COLO668 (cell line): ENCODE data around the gene GJA8.
"Not testable (repeated sequence)": the region's sequence is repeated elsewhere in the genome, so short reads cannot be mapped to it uniquely, and the experiment has no call there.

Source experiments
- DNase-seq: peaks from one replicate; lab custom pipeline; 2025; ENCODE audit not compliant: unreplicated experiment; lab: John Stamatoyannopoulos, UW

GJA8 gene

DNA sequence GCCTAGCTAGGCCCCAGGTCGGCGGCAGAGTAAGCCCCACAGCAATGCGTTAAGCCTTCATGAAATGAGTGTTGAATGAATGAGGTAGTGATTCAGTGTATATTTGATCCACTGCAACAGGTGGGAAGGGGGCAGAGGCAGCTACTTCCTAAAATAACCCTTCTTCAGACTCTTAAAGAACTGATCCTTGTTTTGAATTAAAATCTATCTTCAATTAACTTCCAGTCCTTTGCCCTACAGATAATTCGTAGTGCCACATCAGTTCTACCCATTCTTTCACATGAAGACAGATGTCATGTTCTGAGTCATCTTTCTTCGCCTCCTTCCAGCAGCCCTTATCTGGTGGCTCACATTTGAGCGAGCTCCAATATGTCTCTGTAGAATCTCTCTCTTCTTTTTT, 24.6 kb downstream of the GJA8 start:
- DNase-seq: not testable (repeated sequence)

DNA sequence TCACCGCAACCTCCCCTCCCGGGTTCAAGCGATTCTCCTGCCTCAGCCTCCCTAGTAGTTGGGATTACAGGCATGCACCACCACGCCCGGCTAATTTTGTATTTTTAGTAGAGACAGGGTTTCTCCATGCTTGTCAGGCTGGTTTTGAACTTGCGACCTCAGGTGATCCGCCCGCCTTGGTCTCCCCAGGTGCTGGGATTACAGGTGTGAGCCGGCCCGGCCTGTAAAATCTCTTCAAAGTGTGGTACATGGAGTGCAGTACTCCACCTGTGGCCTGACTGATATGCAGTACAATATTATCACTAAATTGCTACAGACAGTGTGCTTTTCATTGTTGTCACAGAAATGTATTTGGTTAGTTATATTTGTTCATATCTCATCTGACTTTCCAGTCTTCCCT, 25.1 kb downstream of the GJA8 start:
- DNase-seq: not testable (repeated sequence)

DNA sequence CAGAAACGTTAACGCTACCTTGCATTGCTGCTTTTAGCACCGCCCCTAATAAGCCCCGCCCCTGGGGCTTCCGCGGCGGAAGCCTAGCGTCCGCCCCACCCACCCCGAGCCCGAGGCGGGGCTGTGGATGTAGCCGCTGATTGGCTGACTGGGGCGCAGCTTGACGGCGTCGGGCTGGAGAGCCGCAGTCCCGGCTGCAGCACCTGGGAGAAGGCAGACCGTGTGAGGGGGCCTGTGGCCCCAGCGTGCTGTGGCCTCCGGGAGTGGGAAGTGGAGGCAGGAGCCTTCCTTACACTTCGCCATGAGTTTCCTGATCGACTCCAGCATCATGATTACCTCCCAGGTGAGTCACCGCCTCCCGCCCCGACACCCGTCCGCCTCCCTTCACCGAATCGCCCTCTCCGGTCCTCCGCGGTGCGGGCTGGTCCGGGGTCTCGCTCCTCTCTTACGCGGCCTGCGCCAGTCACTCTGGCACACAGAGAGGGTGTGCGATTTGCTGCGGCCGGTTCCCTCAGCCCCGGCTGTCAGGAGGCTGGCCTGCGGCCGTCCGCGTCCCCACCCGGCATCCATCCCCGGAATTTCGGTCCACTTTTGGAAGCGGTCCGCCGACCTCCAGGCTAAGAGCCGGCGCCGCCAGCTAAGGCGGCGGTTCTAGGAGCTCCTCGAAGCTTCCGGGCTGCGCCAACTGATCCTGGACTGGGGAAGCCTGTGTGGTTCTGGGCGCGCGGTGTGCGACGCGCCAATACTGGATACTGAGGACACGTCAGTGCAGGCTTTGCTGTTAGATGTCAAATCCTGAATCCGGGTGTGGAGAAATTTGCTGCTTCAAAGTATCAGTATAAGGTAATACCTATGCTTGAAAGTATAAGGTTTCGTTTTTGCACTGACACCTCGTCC, 25.9 kb downstream of the GJA8 start, which contains the start of gene GPR89B:
Gene GPR89B (plus strand): TSS at position 185 of the 897 bp plus-strand sequence. CDS start 117 bp downstream, at position 302.
- DNase-seq: peak; percentile 94

DNA sequence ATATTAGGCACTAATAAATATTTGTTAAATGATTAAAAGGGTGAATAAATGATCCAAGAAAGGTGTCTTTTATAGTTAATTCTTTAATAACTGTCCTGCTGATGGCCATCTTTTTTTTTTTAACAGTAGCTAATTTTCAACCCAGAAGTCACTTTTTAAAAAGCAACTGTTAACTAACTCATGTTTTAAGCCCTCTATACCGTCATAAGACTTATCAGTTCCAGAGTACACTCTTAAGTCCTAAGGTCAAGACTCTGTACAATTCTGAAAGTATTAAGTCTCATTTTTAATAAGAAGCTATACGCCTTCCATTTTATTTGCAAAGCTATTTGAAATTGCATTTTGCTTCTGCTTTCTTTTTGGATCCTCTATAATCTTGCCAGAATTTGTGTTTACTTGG, 28.5 kb downstream of the GJA8 start:
- not testable (repeated sequence) for DNase-seq

DNA sequence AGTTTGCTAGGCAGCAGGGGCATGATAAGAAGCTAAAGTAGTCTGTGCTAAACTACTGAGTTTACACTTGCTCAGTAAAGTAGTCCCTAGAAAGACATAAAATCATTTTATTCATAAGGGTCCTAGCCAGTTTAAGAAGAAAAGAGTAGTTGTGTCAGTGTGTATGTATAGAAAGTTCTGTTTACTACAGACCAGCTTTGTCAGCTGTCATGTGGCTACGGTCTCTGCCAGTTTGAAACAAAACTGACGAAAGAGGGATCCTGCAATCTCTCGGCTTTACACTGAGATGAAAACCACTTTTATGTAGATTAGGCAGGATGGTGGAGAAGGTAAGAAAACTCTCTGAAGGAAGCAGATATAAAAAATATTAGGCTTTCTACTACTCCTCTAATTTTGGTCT, 32.7 kb downstream of the GJA8 start:
- DNase-seq: not testable (repeated sequence)

DNA sequence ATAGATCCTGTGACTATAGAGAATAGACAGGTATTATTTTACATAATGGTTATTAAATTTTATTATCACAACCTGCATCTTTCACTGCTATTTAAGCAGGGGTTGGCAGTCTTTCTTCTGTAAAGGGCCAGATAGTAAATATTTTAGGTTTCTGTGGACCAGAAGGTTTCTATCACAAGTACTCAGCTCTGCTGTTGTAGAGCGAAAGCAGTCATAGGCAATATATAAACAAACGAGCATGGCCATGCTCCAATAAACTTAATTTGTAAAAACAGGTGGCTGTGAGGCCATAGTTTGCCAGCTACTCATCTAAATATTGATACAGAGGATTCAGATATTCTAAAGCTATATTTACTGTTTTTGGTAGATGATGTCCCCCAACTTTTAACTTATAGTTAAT, 37.9 kb downstream of the GJA8 start:
- not testable (repeated sequence) for DNase-seq

DNA sequence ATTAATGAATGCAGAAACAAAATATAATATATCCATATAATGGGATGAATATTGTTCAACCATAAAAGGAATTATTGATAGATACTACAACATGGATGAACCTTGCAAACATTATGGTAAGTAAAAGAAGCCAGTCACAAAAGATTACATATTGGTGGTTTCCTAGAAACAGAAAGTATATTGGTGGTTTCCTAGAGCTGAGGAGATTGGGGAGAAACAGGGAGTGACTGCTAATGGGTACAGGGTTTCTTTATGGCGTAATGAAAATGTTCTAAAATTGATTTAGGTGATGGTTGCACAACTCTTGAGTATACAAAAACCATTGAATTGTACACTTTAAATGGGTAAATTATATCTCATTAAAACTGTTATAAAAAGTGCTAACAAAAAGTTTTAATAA, 40.0 kb downstream of the GJA8 start:
- DNase-seq: not testable (repeated sequence)

DNA sequence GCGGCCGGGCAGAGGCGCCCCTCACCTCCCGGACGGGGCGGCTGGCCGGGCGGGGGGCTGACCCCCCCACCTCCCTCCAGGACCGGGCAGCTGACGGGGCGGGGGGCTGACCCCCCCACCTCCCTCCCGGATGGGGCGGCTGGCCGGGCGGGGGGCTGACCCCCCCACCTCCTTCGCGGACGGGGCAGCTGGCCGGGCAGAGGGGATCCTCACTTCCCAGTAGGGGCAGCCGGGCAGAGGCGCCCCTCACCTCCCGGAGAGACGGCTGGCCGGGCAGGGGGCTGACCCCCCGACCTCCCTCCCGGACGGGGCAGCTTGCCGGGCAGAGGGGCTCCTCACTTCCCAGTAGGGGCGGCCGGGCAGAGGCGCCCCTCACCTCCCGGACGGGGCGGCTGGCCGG, 46.9 kb downstream of the GJA8 start:
- DNase-seq: not testable (repeated sequence)
